Renal pelvis (tissue), 4 donors: ENCODE measurements around the gene CBLC. TPM values are rescaled to one million over a fixed set of nuclear protein-coding genes. Genes with fewer than 3 reads are reported as not detected.

ENCODE experiments used
- DNase-seq: peaks from one replicate; pipeline ENCODE4 v3.0.0-alpha.2; 2013
- polyA plus RNA-seq, 3 donors: library from polyadenylated mRNA; unstranded; fragments of 120-200 nt; gene quantifications; one replicate each; pipeline ENCODE4 v1.2.1, GENCODE V29; 2013; ENCODE audit not compliant: insufficient read length in 3 of 3

The CBLC gene
- polyA plus RNA-seq, 3 donors = 6.6 to 9.7 (median 7.4) TPM

DNA sequence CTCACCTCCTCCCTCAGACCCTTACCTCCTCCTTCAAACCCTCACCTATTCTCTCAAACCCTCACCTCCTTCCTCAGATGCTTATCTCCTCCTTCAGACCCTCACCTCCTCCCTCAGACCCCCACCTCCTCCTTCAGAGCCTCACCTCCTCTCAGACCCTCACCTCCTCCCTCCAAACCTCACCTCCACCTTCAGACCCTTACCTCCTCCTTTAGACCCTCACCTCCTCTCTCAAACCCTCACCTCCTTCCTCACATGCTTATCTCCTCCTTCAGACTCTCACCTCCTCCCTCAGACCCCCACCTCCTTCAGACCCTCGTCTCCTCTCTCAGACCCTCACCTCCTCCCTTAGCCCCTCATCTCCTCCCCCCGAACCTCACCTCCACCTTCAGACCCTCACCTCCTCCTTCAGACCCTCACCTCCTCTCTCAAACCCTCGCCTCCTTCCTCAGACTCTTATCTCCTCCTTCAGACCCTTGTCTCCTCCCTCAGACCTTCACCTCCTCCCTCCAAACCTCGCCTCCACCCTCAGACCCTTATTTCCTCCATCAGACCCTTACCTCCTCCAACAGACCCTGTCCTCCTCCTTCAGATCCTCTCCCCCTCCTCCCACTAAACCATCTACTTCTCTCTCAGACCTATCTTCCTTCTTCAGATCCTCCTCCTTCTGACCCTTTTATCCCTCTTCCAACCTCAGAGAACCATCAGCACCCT, 31.6 kb upstream of the CBLC start:
- DNase-seq = no peak

DNA sequence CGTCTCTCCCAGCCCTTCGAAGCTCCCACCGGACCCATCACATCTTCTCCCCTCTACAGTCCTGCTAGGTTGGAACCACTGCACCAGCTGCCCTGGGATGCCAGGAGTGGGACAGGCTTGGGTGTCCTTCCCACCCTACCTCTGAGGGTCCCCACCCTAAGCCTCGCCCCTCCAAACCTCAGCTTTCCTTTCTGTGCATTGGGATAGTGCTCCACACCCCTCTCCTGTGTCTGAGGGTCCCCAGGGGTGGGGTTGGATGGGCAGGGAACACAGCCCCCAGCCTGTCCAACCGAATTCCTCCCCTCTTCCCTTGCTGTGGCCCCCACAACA, 31.1 kb upstream of the CBLC start:
- DNase-seq = no peak

DNA sequence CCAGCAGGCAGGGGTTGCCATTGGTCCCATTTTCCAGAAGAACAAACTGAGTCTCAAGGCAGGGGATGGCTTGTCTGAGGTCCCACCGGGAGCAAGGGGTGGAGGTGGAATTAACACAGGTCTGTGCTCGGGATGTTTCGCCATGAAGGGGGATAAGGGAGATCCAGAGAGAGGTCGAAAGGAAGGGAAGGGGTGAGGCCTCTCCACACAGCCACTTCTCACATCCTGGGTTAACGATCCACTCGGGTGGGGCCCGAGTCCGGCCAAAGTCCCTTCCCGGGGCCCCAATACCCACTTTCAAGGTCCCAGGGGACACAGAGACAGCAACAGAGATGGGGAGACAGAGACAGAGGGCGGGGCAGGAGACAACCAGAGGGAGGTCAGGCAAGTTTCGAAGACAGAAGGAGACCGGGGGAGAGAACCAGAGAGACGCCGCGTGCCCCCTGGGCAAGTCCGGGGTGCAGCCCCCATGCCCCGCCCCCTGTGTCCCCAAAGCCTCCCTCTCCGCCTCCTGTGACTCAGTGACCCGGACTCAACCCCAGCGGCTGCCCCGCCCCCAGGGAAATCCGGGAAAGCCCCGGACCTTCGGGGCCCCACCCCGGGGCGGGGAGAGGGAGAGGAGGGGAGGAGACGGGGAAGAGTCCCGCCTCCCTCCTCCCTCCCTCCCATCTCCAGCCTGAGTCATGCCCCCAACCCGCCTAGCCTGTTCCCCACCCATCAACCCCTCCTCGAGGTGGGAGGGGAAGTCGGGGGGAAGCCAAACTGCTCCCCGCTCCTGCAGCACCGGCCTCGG, 30.5 kb upstream of the CBLC start:
- DNase-seq = peak; percentile 81

DNA sequence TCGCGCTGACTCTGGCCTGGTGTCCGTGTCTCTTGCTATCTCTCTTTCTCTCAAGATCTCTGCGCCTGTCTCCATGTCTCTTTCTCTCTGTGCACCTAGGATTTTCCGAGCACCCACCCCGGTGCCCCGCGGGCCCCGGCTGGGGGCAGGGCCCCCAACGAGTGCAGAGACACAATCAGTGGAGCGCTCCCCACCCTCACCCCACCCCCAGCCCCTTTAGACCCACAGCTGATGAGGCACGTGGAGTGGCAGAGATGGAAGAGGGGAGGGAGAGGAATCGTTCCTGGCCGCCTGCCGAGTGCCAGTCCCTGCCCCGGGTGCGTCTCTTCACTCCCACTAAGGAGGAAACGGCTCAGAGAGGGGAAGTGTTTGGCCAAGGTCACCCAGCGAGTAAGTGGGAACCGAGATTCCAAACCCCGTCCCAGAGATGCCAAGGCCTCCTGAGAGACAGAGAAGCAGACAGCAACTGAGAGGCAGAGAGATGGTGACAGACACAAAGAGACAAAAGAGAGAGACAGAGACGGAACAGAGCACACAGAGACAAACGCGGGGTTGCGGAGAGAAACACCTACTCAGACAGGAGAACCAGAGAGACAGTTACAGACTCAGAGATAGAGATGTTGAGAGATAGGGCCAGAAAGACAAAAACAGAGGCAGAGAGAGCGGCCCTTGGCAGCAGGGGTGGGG, 29.8 kb upstream of the CBLC start:
- no peak for DNase-seq

DNA sequence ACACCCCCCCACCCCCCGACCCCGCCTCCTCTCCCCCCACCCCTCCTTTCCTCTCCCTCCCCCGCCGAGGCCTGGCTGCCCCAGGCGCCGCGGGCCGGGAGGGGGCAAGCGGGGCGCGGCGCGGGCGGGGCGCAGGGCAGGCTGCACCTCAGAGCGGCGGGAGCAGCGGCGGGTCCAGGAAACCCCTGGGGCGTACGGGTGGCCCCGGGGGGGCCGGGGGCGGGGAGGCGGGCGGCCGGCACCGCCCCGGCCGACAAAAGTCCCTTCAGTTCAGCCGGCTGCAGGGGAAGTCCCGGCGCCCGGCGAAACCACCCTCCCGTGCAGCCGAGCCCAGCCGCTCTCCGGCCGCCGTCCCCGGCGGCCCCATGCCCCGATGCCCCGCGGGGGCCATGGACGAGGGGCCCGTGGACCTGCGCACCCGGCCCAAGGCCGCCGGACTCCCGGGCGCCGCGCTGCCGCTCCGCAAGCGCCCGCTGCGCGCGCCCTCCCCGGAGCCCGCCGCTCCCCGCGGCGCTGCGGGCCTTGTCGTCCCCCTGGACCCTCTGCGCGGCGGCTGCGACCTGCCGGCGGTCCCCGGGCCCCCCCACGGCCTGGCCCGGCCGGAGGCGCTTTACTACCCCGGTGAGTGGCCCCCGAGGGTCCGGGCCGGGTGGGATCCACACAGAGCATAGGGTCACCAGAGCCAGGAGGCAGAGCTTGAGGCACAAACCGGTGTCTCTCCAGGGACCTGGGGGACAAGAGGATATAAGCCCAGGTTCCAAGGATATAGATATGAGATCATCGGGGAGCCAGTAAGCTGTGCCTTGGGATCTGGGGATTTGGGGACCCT, 29.1 kb upstream of the CBLC start, which contains the start of gene BCL3:
TSS of gene BCL3 (plus strand) at position 283 of the 829 bp plus-strand sequence. CDS start at position 366, 83 bp downstream.
- DNase-seq = no peak

DNA sequence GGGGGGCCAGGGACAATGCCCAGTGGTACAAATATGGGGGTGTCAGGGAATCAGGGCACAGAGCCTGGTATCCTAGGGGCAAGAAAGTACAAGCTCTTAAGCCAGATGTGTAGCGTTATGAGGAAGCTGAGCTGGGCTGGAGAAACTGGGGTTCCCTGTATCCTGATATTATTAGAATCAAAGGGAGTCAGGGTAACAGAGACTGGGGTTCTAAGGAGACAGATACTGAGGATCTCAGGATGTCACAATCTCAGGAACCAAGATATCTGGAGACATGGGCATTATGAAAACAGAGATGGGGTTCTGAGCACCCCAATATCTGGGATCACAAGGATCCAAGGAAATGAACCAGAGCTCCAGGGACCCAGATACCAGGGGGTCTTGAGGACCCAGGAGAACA, 28.4 kb upstream of the CBLC start:
- no peak for DNase-seq

DNA sequence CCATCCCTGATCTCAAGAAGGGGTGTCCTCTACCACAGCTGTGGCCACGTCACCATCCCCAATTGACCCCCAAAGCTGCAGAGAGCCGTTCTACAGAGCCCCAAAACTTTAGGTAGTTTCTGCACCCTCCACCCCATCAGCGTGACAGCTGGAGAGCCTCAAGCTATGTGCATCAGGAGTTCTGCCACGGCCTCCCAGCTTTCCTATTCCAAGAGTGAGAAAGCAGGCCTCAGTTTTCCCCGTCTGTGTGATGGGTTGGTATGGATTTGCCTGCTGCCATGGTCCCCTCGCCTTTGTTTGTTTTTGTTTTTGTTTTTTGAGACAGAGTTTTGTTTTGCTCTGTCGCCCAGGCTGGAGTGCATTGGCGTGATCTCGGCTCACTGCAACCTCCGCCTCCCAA, 27.7 kb upstream of the CBLC start:
- no peak for DNase-seq

DNA sequence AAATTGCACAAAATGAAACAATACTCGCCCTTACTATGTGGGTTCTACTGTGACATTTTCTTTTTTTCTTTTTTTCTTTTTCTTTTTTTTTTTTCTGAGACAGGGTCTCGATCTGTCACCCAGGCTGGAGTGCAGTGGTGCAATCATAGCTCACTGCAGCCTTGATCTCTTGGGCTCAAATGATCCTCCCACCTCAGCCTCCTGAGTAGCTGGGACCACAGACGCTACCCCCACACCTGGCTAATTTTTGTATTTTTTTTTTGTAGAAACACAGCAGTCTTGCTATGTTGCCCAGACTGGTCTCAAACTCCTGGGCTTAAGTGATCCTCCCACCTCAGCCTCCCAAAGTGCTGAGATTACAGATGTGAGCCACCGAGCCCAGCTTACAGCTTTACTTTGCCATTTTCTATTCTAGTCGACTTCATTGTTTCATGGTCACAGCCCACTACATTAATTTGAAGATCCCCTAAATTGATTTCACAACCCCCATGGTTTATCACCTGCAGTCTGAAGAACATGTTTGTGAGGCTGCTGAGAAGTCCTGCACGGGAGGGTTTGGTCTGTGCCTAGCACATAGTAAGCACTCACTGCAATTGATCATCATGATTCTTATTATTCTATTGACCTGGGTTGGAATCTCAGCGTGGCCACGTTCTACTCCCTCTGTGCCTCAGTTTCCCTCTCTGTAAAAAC, 25.4 kb upstream of the CBLC start:
- no peak for DNase-seq

DNA sequence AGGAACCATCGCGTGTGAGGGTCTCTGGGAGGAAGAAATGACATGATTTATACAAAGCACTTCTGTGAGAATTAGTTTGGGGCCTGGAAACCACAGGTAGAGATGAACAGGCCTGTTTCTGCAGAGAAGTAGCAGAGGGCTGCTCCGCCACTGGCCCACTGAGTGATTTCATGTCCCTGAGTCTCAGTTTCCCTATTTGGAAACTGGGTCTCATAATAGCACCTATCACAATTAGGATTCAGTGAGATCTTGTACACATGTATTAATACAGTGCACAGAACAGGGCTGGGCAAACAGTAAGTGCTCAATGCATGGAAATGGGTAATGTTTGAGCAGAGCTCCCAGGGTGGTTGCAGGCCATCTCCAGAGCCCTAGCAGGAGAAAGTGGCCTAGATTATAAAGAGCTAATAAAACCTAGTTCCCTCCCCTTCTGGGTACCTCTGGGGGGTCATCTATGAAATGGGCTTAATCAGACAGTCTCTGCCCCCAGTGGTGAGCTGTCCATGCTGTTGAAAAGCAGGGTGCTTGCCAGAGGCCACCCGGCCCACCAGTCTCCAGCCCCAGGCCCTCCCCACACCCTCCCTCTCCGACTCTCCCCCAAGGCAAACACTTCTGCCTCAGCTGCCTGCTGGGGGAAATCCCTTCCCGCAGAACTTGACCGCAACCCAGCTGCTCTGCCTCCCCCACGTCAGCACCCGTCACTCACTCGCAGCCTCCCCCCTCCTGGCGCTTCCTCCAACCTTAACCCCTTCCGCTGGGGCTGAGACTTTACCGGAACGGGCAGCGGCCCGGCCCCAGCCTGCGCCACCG, 24.7 kb upstream of the CBLC start:
- peak; percentile 86 for DNase-seq

DNA sequence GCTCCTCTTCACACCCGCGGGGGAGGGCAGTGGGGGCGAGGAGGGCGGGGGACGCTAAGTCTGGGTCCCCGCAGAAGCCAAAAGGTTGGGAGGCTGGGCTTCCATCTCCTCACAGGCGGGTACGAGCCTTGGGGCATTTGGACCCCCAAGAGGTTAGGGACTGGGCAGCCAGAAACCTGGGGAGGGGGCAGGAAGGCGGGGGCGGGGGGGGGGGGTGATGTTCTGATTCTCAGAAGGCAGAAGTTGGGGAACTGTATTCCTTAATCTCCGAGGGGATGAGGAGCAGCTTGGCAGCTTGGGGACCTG, 24.1 kb upstream of the CBLC start:
- no peak for DNase-seq

DNA sequence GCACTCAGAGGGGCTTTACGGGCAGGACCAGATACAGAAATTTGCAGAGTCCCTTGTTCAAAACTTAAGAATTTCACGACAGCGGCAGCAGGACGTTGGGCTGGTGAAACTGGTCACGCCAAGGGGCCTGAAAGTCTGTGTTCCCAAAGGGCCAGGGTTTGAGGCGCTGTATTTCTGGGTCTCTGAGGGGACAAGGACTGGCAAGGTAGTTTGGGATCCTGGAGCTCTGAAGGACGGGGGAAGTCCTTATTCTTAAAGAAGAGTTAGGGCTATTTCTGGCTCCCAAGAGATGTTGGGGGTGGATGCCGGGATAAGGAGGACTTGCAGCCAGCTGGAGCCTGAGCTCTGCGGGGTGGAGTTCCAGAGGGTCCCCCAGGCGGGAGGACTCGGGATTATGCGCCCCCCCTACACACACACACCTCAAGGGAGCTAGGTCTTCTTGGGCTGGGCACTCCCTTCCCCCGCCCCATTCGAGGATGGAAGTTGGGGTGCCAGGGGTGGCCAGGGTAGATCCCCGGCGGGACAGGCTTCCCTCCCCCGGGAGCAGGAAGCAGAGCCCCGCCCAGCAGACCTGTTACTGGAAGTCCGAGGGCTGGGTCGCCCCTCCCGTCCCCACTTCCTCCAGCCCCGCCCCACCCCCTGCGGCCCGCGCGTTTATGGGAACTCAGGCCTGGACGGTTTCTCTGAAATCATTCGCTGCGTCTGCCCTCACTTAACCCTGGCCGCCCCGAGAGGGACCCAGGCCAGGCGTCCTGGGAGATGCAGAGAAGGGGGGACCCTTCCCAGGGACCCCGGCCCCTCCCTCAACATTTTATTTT, 23.5 kb upstream of the CBLC start:
- DNase-seq = no peak

DNA sequence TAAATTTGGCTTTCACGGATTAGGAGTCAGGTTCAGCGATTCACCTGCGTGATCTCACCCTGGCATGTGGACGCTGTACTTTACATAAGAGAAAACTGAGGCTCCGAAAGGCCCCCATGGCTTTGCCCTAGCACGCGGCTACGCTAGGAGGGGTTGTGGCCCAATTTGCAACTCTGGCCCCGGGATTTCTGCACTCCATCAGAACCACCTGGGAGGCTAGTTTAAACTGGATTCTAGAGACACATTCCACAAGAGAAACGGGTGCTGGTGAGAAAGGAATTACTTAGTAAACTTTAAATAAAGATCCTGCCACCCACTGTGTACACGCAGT, 23.0 kb upstream of the CBLC start:
- no peak for DNase-seq

DNA sequence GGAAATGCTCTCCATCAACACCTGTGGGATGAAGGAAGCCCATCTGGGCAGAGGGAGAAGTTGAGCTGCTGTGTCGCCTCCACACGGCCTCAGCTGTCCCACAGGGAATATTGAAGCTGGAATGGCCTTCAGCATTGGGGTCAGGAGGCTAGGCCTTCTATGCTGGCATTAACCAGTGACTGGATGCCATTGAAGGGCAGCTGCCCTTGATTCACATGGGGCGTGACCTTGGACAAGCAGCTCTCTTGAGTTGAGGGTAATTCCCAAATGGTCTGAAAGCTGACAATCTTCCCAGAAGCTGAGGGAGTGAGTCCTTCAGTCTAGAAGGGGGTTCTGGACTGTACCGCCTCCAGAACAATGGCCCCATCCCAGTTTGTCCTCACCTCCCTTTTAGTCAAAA, 22.5 kb upstream of the CBLC start:
- DNase-seq = no peak

DNA sequence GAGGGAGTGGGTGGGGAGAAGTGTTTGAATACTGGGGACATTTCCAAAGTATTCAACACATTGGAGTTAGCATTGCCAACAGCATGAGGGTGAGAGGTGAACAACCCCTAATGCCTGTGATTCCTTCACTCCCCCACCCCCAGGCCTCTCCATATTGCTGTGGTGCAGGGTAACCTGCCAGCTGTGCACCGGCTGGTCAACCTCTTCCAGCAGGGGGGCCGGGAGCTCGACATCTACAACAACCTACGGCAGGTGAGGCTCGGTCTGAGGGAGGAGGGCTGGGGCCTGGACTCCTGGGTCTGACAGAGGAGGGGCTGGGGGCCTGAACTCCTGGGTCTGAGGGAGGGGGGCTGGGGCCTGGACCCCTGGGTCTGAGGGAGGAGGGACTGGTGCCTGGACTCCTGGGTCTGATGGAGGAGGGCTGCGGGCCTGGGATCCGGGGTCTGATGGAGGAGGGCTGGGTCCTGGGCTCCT, 21.6 kb upstream of the CBLC start:
- no peak for DNase-seq

DNA sequence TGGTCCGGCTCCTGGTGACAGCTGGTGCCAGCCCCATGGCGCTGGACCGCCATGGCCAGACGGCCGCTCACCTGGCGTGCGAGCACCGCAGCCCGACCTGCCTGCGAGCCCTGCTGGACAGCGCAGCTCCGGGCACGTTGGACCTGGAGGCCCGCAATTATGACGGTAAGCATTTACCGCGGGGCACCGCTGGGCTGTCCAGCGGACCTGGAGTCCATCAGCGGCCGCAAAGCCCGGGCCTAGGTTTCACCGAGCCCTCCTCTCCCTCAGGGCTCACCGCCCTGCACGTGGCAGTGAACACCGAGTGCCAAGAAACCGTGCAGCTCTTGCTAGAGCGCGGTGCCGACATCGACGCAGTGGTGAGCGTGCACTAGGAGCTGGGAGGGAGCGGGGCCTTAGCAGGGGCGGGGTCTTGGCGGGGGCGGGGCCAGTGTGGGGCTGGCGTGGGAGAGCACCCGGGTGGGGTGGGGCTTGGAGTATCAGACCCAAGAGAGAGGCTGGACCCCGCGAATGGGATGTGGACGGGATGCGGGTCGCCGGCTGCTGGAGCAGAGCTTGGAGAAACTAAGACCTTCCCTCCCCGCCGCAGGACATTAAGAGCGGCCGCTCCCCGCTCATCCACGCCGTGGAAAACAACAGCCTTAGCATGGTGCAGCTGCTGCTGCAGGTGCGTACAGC, 20.5 kb upstream of the CBLC start:
- no peak for DNase-seq

DNA sequence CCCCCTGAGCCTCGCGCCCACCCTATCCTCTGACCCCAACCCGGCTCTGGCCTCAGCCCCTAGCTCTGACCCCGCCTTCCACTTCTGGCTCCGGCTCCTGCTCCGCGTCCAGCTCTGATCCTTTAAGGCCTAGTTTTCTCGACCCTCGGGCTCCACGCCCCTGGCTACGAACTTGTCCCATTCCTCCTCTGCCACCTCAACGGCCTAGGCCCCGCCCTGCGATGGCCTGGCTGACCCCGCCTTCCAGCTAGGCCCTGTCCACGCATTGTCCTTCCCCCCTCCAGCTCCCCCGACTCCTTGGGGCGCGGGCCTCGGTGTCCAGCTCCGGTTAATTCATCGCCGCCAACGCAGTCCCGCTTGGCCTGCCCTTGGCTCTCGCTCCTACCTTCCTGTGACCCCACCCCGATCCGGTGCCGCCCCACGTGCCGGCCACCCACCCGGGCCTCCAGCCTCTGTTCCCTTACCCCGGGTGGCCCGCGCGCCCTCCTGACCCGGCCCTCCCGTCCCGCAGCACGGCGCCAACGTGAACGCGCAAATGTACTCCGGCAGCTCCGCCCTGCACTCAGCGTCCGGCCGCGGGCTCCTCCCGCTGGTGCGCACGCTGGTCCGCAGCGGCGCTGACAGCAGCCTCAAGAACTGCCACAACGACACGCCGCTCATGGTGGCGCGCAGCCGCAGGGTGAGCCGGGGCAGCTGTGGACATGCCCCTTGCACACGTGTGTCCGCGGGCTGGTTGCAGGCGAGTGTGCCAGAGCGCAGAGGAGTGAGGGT, 19.8 kb upstream of the CBLC start:
- DNase-seq = no peak

DNA sequence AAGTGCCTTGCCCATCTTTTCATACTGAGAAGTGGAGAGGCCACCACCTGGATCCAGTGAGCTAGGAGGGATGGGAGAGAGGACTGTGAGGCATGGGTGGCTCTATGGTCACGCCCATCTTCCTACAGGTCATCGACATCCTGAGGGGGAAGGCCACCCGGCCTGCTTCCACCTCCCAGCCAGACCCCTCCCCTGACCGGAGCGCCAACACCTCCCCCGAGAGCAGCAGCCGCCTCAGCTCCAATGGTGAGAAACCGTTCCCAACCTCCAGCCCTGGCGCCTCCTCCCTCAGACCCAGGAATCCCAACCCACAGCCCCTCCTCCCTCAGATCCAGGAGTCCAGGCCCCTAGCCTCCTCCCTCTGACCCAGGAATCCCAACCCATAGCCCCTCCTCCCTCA, 19.1 kb upstream of the CBLC start:
- DNase-seq = no peak

DNA sequence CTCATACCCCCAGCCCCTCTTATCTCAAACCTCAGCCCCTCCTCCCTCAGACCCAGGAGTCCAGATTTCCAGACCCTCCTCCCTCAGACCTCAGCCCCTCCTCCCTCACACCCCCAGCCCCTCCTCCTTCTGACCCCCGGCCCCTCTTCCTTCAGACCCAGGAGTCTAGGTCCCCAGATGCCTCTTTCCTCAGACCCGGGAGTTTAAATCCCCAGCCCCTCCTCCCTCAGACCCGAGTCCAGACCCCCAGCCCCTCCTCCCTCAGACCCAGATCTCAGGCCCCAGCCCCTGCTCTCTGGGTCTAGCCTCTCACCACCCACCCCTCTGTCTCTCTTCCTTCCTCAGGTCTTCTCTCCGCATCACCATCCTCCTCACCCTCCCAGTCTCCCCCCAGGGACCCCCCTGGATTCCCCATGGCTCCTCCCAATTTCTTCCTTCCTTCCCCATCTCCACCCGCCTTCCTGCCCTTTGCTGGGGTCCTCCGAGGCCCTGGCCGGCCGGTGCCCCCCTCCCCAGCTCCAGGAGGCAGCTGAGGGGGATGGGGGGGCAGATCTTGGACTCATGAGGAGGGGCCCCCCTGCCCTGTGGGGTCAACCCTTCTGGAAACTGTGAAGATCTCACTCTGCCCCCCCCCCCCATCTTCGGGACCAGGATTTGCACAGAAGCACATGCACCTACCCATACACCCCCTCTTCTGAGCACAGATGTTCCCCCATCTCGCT, 18.4 kb upstream of the CBLC start:
- no peak for DNase-seq
